Liver (tissue), 9 donors: ENCODE results near the gene DMRTA2. TPM values are rescaled to one million over a fixed set of nuclear protein-coding genes. Genes with fewer than 3 reads are reported as not detected.

Experiments
- DNase-seq: peaks from one replicate; pipeline ENCODE4 v3.0.0-alpha.2; 2017; ENCODE audit warnings: low spot score
- H3K27ac ChIP-seq, 2 donors: one replicate each; pipeline ENCODE4 v1.7.0; 2013; ENCODE audit warnings: inconsistent platforms in 2 of 2, low read length in 2 of 2, control low read depth in 1 of 2, low read depth in 1 of 2, mild to moderate bottlenecking in 1 of 2
- H3K27me3 ChIP-seq, 4 donors: one replicate each; pipeline versions ENCODE4 v1.6.1 to v1.7.0; 2013; ENCODE audit warnings: low read length in 3 of 4, inconsistent platforms in 1 of 4, mild to moderate bottlenecking in 1 of 4, moderate library complexity in 1 of 4; ENCODE audit not compliant: control insufficient read depth in 4 of 4, insufficient read depth in 4 of 4
- H3K36me3 ChIP-seq, 4 donors: one replicate each; pipeline versions ENCODE4 v1.6.1 to v1.7.0; 2013; ENCODE audit warnings: low read length in 3 of 4, mild to moderate bottlenecking in 3 of 4, low read depth in 1 of 4, moderate library complexity in 1 of 4; ENCODE audit not compliant: control insufficient read depth in 4 of 4, insufficient read depth in 3 of 4
- H3K4me1 ChIP-seq, 4 donors: one replicate each; pipeline versions ENCODE4 v1.6.1 to v1.7.0; 2013; ENCODE audit warnings: low read length in 3 of 4, mild to moderate bottlenecking in 3 of 4, moderate library complexity in 1 of 4; ENCODE audit not compliant: control insufficient read depth in 4 of 4, insufficient read depth in 4 of 4
- H3K4me3 ChIP-seq, 3 donors: one replicate each; pipeline versions ENCODE4 v1.6.1 to v1.7.0; 2013; ENCODE audit warnings: low read length in 3 of 3, control low read depth in 1 of 3, low read depth in 1 of 3, mild to moderate bottlenecking in 1 of 3
- H3K9ac ChIP-seq, 2 donors: one replicate each; pipeline ENCODE4 v1.7.0; 2013; ENCODE audit warnings: low read length in 2 of 2, mild to moderate bottlenecking in 2 of 2, moderate library complexity in 2 of 2, control low read depth in 1 of 2, low read depth in 1 of 2
- H3K9me3 ChIP-seq, 4 donors: one replicate each; pipeline versions ENCODE4 v1.6.1 to v1.7.0; 2013; ENCODE audit warnings: low read length in 3 of 4; ENCODE audit not compliant: control insufficient read depth in 4 of 4
- ATF3 ChIP-seq: IDR thresholded peaks from 2 replicates; pipeline ENCODE4 v1.6.1; 2016; ENCODE audit warnings: antibody characterized with exemption
- EGR1 ChIP-seq, 2 donors: IDR thresholded peaks; 2 replicates each; pipeline ENCODE4 v1.6.1; 2016 to 2018; ENCODE audit warnings: antibody characterized with exemption in 2 of 2, low read depth in 2 of 2
- FOXA1 ChIP-seq: IDR thresholded peaks from 2 replicates; pipeline ENCODE4 v1.6.1; 2016; ENCODE audit warnings: antibody characterized with exemption
- FOXA2 ChIP-seq: IDR thresholded peaks from 2 replicates; pipeline ENCODE4 v1.6.1; 2016; ENCODE audit warnings: antibody characterized with exemption
- GABPA ChIP-seq, 2 donors: IDR thresholded peaks in 1 of 2; conservative IDR thresholded peaks in 1 of 2; 2 replicates each; pipeline ENCODE4 v1.6.1; 2016; ENCODE audit warnings: antibody characterized with exemption in 2 of 2, mild to moderate bottlenecking in 1 of 2, moderate library complexity in 1 of 2
- HNF4A ChIP-seq, 2 donors: conservative IDR thresholded peaks; 2 replicates each; pipeline ENCODE4 v1.6.1; 2016; ENCODE audit warnings: antibody characterized with exemption in 2 of 2, mild to moderate bottlenecking in 2 of 2
- HNF4G ChIP-seq: IDR thresholded peaks from 2 replicates; pipeline ENCODE4 v1.6.1; 2016; ENCODE audit warnings: antibody characterized with exemption
- JUND ChIP-seq, 2 donors: IDR thresholded peaks; 2 replicates each; pipeline ENCODE4 v1.6.1; 2016; ENCODE audit warnings: antibody characterized with exemption in 2 of 2
- MAX ChIP-seq: IDR thresholded peaks from 2 replicates; pipeline ENCODE4 v1.6.1; 2016; ENCODE audit warnings: antibody characterized with exemption
- RAD21 ChIP-seq, 2 donors: IDR thresholded peaks; 2 replicates each; pipeline ENCODE4 v1.6.1; 2016; ENCODE audit warnings: antibody characterized with exemption in 2 of 2, mild to moderate bottlenecking in 2 of 2
- REST ChIP-seq: IDR thresholded peaks from 2 replicates; pipeline ENCODE4 v1.6.1; 2016; ENCODE audit warnings: antibody characterized with exemption, mild to moderate bottlenecking
- RXRA ChIP-seq, 2 donors: IDR thresholded peaks; 2 replicates each; pipeline ENCODE4 v1.6.1; 2017 to 2018; ENCODE audit warnings: antibody characterized with exemption in 2 of 2, mild to moderate bottlenecking in 1 of 2
- SP1 ChIP-seq: IDR thresholded peaks from 2 replicates; pipeline ENCODE4 v1.6.1; 2018; ENCODE audit warnings: antibody characterized with exemption, mild to moderate bottlenecking
- TAF1 ChIP-seq: conservative IDR thresholded peaks from 2 replicates; pipeline ENCODE4 v1.6.1; 2016; ENCODE audit warnings: antibody characterized with exemption, mild to moderate bottlenecking
- YY1 ChIP-seq: IDR thresholded peaks from 2 replicates; pipeline ENCODE4 v1.6.1; 2016; ENCODE audit warnings: antibody characterized with exemption, mild to moderate bottlenecking
- ZBTB33 ChIP-seq: IDR thresholded peaks from 2 replicates; pipeline ENCODE4 v1.6.1; 2016; ENCODE audit warnings: antibody characterized with exemption
- WGBS: extraction: QIAGEN DNeasy Blood & Tissue Kit; methylation state at CpG from one replicate; pipeline ENCODE4 v1.1.7; 2013; 5-methylcytosine and 5-hydroxymethylcytosine counted together
- polyA plus RNA-seq, 2 donors: library from polyadenylated mRNA; stranded (reverse) in 1 of 2; unstranded in 1 of 2; fragments of 200-250 nt in 1 of 2; fragments of >200 nt in 1 of 2; fragmentation: Nextera tagmentation in 1 of 2; extraction: Ambion mirVana in 1 of 2; gene quantifications; one replicate each; pipeline versions ENCODE4 v1.2.1 to v1.2.3, GENCODE V29; 2013 to 2015
- total RNA-seq, 2 donors: library from RNA; depleted of rRNA; stranded (reverse); fragments of >200 nt; gene quantifications; one replicate each; pipeline ENCODE4 v1.2.3, GENCODE V29; 2014
- TF ChIP-seq, protein P1 (sequence below): fragments of 150-350 bp; IDR thresholded peaks from 2 replicates; pipeline ENCODE4 v1.5.1; 2017; ENCODE audit warnings: improper control_type of control experiment, low read depth, low read length; ENCODE audit not compliant: missing input control
- donor health status: healthy.
- donor health status: healthy.
- donor health status: healthy.
- donor health status: healthy.
- donor health status: healthy.

Gene DMRTA2
- total and polyA plus RNA-seq, 4 donors = not detected

DNA sequence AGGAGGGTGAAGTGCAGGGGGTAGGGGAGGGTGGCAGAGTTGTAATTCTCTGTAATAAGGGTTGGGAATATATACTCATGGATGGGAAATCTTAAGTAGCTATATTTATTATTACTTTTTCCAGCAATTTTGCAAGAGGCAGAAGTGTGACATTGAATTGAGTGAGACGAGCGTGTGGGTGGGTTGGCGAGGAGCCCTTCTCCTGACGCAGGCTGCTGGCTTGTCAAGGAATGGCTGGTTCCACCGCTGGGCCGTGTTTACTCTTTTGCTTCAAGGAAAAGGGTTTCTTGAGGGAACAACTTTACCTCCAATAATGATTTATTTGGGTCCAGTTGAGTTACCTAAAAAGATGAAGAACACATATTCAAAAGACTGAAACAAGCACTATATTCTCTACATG is 17.9 kb upstream of the DMRTA2 start:
- peaks cover 2 to 35% (median 15%) of the 10 kb centered on the region in 4 donors for H3K36me3 ChIP-seq
- TF ChIP-seq GABPA (IDR thresholded peaks at IDR 0.05 in 1 of 2, conservative IDR thresholded peaks at IDR 0.05 in 1 of 2) (no peak), ZBTB33 (no peak), RXRA (IDR thresholded peaks at IDR 0.05) (no peak), YY1 (no peak), MAX (no peak), HNF4A (conservative IDR thresholded peaks at IDR 0.05) (no peak), ATF3 (no peak), JUND (IDR thresholded peaks at IDR 0.05) (no peak), HNF4G (no peak), EGR1 (IDR thresholded peaks at IDR 0.05; ENCODE audit: low read depth in 2 of 2) (no peak), FOXA2 (no peak), RAD21 (IDR thresholded peaks at IDR 0.05) (no peak), FOXA1 (no peak), SP1 (no peak), REST (no peak), TAF1 (no peak)
- TF ChIP-seq, protein P1, sequence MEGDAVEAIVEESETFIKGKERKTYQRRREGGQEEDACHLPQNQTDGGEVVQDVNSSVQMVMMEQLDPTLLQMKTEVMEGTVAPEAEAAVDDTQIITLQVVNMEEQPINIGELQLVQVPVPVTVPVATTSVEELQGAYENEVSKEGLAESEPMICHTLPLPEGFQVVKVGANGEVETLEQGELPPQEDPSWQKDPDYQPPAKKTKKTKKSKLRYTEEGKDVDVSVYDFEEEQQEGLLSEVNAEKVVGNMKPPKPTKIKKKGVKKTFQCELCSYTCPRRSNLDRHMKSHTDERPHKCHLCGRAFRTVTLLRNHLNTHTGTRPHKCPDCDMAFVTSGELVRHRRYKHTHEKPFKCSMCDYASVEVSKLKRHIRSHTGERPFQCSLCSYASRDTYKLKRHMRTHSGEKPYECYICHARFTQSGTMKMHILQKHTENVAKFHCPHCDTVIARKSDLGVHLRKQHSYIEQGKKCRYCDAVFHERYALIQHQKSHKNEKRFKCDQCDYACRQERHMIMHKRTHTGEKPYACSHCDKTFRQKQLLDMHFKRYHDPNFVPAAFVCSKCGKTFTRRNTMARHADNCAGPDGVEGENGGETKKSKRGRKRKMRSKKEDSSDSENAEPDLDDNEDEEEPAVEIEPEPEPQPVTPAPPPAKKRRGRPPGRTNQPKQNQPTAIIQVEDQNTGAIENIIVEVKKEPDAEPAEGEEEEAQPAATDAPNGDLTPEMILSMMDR = no peak
- 95% methylated on average over 6 of the region's 6 CpGs for WGBS
- H3K27ac ChIP-seq = no peak overlapping the region
- H3K9ac ChIP-seq = no peak overlapping the region
- no peaks in the 10 kb centered on the region for H3K4me1 ChIP-seq
- H3K27me3 ChIP-seq = no peaks in the 10 kb centered on the region
- H3K9me3 ChIP-seq = no peaks in the 10 kb centered on the region
- no peak for DNase-seq
- no peak overlapping the region for H3K4me3 ChIP-seq

- H3K27ac ChIP-seq = no peak overlapping the region
- DNase-seq = no peak
- H3K4me1 ChIP-seq = no peaks in the 10 kb centered on the region
- peaks cover 2 to 34% (median 15%) of the 10 kb centered on the region in 4 donors for H3K36me3 ChIP-seq
- TF ChIP-seq EGR1 (IDR thresholded peaks at IDR 0.05; ENCODE audit: low read depth in 2 of 2) = no peak
- no peak overlapping the region for H3K9ac ChIP-seq
- H3K27me3 ChIP-seq = no peaks in the 10 kb centered on the region
- no peak overlapping the region for H3K4me3 ChIP-seq
- H3K9me3 ChIP-seq = no peaks in the 10 kb centered on the region
Observed at GRCh38 chr1:50438945-50439344, 15.7 kb upstream of the DMRTA2 start.
